HG03139 (cell line): ENCODE data around the gene TRMT6.

ENCODE experiments used
- ATAC-seq: cut with Tn5 transposase; IDR thresholded peaks from one replicate; pipeline ENCODE4 v1.9.1; 2021; ENCODE audit not compliant: unreplicated experiment

Gene TRMT6

DNA sequence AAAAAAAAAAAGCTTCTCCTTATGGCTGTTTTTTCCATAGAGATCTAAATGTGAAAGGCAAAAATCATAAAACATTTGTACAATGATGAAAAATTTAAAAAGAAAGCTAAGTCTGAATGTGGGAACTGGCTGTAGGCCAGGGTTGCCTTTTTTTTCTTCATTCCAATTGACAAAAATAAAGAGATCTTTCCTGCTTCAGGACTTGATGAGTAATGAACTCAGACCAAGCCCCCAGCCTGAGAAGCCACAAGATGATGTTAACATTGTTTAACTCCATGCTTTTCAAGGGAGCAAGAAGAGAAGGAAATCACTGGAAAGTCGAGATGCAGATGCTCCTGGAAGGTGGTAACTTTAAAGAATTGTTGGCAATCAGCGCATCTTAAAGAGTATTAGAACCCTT, 41.4 kb downstream of the TRMT6 start:
- no peak for ATAC-seq

DNA sequence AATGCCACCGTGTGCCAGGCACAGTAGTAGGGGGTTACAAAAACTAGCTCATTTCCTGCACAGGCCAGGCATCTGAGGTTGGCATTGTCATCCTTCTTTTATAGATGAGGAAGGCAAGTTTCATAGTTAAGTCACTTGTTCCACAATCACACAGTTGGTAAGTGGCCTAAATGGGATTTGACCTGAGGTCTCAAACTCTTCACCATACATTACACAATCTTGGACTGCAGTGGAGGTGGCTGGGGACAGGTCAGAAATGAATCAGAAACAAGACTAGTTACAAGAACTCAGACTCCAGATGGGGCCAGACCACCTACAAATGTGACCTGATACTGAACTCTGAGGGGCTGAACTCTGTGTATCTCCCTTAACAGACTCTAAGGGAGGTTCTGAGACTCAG, 49.4 kb downstream of the TRMT6 start:
- no peak for ATAC-seq

DNA sequence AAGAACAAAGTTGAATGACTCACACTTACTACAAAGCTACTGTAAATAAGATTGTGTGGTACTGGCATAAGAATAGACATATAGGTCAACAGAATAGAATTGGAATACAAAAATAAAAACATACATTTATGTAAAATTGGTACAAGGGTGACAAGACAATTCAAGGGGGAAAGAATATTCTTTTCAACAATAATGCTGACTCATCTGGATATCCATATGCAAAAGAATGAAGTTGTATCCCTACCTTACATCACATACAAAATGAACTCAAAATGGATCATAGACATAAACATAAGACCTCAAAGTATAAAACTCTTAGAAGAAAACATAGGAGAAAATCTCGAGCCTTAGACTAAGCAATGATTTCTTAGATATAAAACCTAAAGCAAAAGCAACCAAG, 50.9 kb downstream of the TRMT6 start:
- ATAC-seq = no peak

DNA sequence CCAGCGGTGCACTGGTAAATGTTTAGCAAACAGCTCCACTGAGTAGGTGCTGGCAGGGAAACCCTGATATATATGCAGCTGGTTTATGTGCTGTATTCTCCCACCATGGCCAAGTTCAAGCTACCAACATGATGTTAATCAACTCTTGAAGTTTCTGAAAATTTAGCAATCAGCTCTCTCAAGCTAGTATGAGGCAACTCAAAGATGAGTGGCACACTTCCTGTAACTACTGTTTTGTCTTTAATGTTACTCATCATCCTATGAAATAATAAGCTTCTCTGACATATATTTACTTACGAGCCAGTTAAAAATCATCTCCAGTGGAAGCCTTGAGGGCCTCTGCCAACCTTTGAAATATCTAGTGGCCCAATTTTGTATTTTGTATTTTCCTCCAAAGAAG, 54.7 kb downstream of the TRMT6 start:
- ATAC-seq = no peak

DNA sequence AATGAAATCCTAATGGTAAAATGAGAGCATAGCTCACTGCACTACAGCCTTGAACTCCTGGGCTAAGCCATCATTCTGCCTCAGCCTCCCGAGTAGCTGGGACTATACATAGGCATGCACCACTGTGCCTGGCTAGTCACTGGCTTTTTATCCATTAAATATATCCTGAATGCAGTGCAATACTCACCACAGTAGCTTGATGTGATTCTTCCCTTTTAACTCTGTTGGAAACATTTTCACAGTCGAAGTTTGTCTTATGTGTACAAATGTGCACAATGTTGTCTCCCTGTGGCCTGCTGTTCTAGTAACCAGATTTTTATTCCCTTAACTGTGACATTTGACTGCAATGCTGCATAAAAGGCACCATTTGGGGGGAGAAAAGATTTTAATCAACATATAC, 56.7 kb downstream of the TRMT6 start:
- ATAC-seq = no peak

DNA sequence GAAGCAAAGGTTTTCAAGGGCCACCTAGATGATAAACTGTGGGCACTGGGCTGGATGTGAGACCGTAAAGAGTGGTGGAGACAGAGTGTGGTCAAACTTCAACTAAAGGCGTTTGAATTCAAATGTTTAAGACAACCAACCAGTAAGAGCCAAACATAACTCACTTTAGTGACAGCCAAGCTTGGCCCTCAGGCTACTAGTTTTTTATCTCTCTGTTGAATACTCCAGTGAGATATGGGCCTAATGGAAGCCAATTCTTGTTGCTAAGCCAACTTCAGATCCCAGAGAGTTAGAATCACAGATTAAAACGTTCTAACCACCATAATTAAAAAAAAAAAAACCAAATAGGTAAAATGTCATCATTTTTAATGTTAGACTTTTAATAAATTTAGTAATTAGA, 57.3 kb downstream of the TRMT6 start:
- no peak for ATAC-seq

DNA sequence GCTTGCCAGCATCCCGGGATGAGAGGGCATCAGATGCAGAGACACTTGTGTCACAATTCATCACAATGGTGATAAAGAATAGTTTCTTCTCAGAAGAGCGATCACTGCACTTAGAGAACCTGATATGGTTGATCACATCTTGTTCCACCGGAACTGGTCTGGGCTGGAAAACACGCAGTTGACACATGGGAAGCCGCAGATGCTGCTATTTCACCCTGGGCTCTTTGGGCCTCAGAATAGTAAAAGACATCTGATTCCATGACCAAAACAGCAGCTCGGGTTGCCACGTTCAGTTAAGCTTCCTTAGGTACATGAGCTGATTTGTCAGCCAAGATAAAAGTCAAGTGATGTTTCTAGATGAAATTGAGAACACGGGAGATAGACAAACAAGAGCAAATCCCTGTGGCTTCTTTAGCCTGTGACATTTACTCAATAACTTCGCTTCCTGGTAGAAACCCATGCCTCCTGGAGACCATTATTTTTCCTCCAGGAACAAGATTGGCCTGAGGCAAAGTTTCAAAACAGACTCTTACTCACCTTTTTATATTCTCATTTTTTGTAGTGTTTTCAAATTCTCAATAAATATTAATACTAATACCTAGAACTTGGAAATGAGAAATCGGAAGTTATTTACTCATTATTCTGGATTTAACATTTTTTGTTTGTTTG, 59.4 kb downstream of the TRMT6 start:
- no peak for ATAC-seq

DNA sequence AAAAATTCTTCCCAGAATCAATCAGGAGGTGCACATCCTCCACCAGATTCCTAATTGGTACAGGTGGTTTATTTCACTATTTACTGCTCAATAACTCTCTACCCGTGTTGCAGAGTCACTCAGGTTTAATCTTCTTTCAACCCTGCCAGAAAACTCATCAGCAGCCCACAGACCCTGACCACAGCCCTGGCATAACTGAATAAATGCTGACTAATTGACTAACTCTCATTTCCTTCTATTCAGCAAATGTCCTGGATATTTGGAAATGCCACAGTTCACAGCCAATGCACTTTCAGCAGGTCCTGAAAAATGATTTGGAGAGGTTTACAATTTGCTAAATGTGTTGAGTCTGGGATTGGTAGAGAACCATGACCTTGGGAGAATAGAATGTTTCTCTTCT, 62.3 kb downstream of the TRMT6 start:
- no peak for ATAC-seq

DNA sequence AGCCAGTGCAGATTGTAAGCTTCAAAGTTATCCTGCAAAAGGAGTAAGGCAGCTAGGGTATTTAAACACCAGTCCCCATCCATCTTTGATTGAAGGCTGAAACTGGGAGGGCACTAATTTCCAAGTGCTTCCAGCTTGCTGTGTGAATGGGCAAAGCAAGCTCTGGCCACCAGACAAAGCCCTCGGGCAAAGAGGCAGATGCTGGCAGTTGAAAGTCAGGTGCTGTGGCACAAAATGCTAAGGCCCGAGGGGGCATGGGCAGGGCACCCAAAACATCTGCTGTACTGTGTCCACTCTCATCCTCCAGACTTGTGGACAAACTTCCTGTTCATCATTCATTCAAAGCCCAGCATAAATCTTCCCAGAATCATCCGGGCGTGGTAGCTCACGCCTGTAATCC, 62.9 kb downstream of the TRMT6 start:
- ATAC-seq = no peak
